Mesenteric fat pad (tissue), 1 donor: Measurements from ENCODE around the gene MMP11. TPM values are rescaled to one million over a fixed set of nuclear protein-coding genes. Genes with fewer than 3 reads are reported as not detected.

Experiments used
- DNase-seq: peaks from one replicate; pipeline ENCODE4 v3.0.0-alpha.2; 2020; ENCODE audit warnings: low spot score
- total RNA-seq: library from RNA; stranded (reverse); fragmentation: NEBNext Ultra II Directional; extraction: Animal tissue kit (Norgen Biotek cat#: 25700); gene quantifications from one replicate; pipeline ENCODE4 v1.2.1, GENCODE V29; 2021
- donor health status: DM: yes; HTN: yes; CAD: no.

Gene MMP11
- total RNA-seq, 1 donor from 2014 or later: 5.7 TPM

GRCh38 chr22:23801238-23801821 lies 28.7 kb downstream of the MMP11 start:
- DNase-seq: no peak

- DNase-seq: no peak
Observed at GRCh38 chr22:23801886-23802377, 29.3 kb downstream of the MMP11 start.

GRCh38 chr22:23803001-23803819 lies 30.6 kb downstream of the MMP11 start:
- DNase-seq: no peak

- DNase-seq: no peak
Observed at GRCh38 chr22:23804781-23805291, 32.2 kb downstream of the MMP11 start.

- DNase-seq: no peak
Observed at GRCh38 chr22:23806837-23807236, 34.2 kb downstream of the MMP11 start.

GRCh38 chr22:23812378-23812777 lies 39.7 kb downstream of the MMP11 start:
- no peak for DNase-seq

- no peak for DNase-seq
Observed at GRCh38 chr22:23815541-23816155, 43.0 kb downstream of the MMP11 start.

- DNase-seq: no peak
Observed at GRCh38 chr22:23816156-23816976, 43.7 kb downstream of the MMP11 start.

- no peak for DNase-seq
Observed at GRCh38 chr22:23817146-23817545, 44.5 kb downstream of the MMP11 start.

GRCh38 chr22:23818541-23818940 lies 45.9 kb downstream of the MMP11 start:
- DNase-seq: no peak

GRCh38 chr22:23820748-23821211 lies 48.1 kb downstream of the MMP11 start:
- DNase-seq: no peak

GRCh38 chr22:23822101-23822671 lies 49.5 kb downstream of the MMP11 start:
- no peak for DNase-seq

GRCh38 chr22:23823331-23823791 lies 50.7 kb downstream of the MMP11 start:
- no peak for DNase-seq

- no peak for DNase-seq
Observed at GRCh38 chr22:23824476-23825245, 52.0 kb downstream of the MMP11 start.

GRCh38 chr22:23825246-23825905 lies 52.7 kb downstream of the MMP11 start:
- no peak for DNase-seq

- DNase-seq: no peak
Observed at GRCh38 chr22:23826510-23827350, 54.1 kb downstream of the MMP11 start.

GRCh38 chr22:23827351-23827995 lies 54.8 kb downstream of the MMP11 start:
- DNase-seq: no peak
